ENCODE measurements around the gene MEIOB.
"Not testable (repeated sequence)": the region's sequence is repeated elsewhere in the genome, so short reads cannot be mapped to it uniquely, and the experiment has no call there.

Gene MEIOB

DNA sequence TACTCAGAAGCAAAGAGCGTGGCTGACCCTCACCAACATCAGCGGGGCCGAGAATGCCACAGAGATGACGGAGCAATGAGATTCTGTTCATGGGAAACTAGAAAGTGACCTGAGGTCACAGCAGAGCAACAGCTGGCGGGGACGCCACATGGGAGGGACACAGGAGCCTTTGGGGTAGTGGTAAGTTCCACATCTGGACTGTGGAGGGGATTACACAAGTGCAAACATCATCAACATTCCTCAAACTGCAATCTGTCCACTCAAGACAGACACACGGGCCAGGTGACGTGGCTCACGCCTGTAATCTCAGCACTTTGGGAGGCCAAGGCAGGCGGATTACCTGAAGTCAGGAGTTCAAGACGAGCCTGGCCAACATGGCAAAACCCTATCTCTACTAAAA is 56.5 kb downstream of the MEIOB start:
- DNase-seq (ENCODE audit: low read depth in 2 of 2): no peak

DNA sequence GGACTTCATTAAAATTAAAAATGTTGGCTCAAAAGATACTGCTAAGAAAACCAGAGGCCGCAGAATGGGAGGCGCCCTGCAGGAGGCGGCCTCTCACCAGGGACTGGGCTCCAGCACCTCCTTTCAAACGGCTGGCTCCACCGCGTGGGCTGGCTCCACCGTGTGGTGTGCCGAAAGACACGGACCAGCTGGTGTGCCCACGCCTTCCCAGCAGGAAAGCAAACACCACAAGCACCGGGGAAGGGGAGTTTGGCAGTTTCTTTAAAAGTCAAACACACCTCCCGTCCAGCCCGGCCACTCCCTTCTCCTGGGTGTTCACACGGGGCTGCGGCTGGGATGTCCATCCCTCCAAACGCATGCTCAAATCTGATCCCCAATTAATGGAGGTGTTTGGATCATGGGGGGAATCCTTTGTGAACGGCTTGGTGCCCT is 59.2 kb downstream of the MEIOB start:
- peak in 1 of 2 donors; percentile 20 for DNase-seq (ENCODE audit: low read depth in 2 of 2)

DNA sequence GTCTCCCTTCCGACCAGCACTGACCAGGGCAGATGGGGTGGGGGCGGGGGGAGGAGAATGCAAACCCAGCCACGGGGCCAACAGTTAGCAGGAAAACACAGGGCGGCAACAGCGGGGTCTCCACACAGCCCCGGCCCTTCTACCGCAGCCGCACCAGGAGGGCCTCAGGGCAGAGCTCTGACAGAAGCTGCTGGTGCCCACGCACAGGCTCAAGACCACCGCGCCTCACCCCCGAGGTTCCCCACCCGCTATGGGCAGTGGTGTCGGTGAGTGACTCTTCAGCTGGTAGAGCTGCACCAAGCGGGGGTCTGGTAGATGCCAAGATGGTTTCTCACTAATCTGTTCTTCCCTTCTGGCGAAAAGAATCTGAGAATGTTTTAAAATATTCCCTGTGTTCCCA is 61.4 kb downstream of the MEIOB start:
- no peak for DNase-seq (ENCODE audit: low read depth in 2 of 2)

DNA sequence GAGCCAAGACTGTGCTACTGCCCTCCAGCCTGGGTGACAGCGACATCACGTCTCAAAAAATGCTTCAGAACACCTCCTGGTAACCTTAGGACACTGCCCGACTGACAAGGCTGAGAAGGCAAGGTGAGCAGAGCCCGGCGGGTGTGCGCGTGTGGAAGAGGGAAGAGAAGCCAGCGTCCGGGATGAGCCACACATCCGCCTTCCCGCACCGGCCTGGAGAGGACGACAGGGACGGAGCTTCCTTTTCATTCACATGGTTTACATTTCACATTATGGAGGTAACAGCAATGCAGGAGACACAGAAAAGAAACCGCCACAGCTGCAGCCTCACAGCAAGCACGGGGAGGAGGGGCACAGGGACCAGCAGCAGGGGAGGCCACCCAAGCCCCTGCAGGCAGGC is 61.9 kb downstream of the MEIOB start:
- no peak for DNase-seq (ENCODE audit: low read depth in 2 of 2)

DNA sequence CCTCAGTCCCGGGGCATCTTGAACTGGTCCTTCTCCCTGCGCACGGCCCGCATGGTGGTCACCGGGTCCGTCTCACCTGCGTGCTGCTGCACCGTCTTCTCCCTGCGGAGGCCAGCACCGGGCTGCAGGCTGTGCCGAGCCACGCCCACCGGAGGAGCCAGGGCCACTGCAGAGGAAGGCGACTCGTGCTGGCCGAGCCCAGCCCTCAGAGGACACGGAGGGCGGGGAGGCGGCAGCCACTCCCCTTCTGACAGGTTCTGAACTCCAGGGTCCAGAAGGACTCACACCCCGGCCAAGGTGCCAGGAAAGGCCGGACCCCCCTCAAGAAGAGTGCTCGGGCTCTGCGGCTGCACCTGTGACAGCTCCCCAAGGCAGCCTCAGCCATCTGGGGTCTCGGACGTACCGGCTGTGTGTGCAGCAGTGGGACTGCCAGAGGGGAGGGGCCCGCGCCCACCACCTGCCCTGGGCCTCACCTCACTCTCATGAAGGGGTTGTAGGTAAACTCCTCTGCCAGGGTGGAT is 62.6 kb downstream of the MEIOB start:
- DNase-seq (ENCODE audit: low read depth in 2 of 2): no peak

DNA sequence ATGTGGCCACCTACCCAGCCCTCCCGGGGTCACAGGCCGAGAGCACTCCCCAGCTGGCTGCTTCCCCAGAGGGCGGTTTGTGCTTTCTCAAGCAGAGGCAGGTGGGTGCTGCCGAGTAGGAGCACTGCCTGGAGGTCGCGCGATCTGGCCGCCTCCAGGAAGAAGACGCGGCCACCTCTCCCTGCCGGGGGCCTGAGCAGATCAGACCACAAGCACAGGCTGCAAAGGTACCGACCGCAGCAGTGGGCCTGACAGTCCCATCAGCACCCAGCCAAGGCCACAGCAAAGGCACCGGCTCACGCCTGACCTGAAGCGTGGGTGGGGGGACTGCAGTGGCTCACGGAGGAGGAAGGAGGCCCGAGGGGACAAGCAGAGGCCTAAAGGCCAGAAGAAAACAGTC is 63.3 kb downstream of the MEIOB start:
- DNase-seq (ENCODE audit: low read depth in 2 of 2): no peak

DNA sequence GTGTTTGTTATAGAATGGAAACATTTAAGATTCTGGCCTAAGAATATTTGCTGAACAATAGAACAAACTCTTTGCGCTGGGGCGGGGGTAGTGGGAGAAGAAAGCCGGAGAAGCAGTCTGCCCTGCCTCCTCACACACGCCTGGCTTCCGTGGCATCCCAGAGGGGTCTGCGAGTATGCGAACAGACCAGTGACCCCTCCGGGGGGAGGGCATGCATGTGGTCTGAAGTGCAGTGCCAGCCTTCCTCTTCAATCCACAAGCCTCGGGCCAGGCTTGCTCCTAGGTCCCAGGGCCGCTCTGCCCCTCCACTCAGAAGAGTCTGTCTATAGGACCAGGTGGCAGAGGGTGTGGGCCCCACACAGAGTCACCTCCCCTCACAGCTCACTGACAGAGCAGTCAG is 64.3 kb downstream of the MEIOB start:
- DNase-seq (ENCODE audit: low read depth in 2 of 2): no peak

DNA sequence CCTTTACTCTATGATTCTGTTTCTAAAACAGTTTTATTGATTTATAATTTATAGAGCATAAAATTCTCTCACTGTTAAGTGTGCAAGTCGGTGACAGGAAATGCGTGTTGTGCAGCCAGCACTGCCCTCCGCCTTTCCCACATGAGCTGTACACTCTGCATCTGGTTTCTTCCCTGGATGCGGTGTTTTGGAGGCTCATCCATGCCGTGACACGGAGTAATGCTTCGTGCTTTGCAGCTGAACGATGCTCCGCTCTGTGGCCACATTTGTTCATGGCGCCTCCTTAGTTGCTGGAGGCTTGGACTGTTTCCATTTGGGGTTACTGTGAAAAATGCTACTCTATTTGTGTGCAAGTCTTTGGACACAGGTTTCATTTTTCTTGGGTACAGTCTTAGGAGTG is 71.3 kb downstream of the MEIOB start:
- no peak for DNase-seq (ENCODE audit: low read depth in 2 of 2)

DNA sequence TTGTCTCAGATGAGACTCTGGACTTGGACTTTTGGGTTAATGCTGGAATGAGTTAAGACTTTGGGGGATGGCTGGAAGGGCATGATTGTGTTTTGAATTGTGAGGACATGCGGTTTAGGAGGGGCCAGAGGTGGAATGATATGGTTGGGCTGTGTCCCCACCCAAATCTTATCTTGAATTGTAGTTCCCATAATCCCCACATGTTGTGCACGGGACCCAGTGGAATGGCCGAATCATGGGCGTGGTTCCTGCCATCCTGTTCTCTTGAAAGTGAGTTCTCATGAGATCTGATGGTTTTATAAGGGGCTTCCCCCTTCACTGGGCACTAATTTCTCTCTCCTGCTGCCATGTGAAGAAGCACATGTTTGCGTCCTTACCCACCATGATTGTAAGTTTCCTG is 72.7 kb downstream of the MEIOB start:
- not testable (repeated sequence) for DNase-seq (ENCODE audit: low read depth in 2 of 2)

DNA sequence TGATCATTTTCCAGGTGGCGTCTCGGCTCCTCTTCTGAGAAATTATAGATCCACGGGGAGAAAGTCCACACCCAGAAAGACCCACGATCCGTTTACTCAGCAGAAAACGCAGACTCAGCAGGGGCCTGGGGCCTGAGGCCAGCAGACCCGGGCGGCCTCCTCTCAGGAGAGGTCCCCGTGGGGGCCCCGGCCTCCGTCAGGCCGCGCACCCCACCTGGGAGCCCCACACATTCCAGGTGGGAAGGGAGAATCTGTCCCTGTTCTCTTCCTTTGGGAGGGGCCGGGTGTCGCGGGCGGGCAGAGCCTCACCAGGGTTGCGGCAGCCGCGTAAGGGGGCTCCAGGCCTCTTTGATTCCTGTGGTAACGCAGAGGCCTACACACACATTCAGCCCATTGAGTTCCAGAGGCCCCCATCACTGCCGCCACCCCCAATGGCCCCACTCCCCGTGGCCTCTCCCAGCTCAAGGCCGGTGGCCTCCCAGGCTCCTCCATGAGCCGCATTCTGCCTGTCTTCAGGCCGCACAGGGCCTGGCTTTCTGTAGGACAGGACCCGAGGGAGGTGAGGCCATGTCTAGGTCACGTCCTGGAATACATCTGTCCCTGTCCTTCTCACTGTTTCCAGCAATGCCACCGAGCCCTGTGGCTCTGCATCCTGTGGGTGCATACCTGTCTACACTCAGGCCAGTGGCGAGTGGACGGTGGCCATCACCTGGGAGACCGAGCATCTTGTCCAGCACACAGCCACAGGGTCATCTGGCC is 76.9 kb downstream of the MEIOB start:
- DNase-seq (ENCODE audit: low read depth in 2 of 2): no peak

- no peak for DNase-seq (ENCODE audit: low read depth in 2 of 2)
Observed at GRCh38 chr16:1794221-1794871, 77.6 kb downstream of the MEIOB start.

GRCh38 chr16:1793578-1794220 is 78.3 kb downstream of the MEIOB start, which contains the start of gene IGFALS:
TSS of gene IGFALS (minus strand) at chr16:1793705. CDS start at chr16:1793652, 53 bp downstream.
- no peak for DNase-seq (ENCODE audit: low read depth in 2 of 2)

DNA sequence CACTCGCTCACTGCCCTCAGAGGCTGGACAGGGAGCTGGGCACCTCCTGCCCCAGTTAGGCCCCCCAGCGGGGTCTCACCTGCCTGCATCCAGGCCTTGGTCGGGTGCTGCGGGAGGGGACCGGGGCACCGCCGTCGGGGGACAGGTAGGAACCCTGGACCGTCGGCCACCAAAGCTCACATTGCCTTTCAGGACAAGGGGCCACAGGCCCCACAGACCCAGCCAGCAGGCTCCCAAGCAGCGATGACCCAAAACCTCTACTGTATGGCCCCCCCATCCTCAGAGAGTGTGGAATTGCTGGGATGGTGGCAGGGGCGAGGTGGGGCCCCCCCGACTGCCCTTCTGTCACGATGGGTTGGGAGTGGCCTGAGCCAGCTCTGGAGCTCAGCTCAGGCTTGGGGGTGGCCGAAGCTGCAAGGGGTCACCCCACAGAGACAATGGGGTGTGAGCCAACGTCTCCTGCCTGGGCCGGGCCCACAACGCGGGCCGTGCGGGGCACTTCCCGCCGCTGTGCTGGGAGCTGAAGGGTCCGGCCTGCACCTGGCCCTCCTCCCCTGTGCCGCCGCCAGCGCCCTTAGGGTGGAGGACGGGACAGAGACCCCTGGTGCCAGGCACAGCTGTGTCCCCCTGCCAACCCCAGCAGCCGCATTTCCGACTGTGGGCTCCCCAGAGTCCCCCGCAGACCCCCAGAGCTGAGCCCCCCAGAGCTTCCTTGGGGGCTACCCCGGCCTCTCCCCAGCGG is 79.0 kb downstream of the MEIOB start:
- DNase-seq (ENCODE audit: low read depth in 2 of 2): no peak

GRCh38 chr16:1791943-1792812 is 79.8 kb downstream of the MEIOB start:
- no peak for DNase-seq (ENCODE audit: low read depth in 2 of 2)

- no peak for DNase-seq (ENCODE audit: low read depth in 2 of 2)
Observed at GRCh38 chr16:1791256-1791942, 80.6 kb downstream of the MEIOB start.

GRCh38 chr16:1790611-1791255 is 81.2 kb downstream of the MEIOB start:
- no peak for DNase-seq (ENCODE audit: low read depth in 2 of 2)

DNA sequence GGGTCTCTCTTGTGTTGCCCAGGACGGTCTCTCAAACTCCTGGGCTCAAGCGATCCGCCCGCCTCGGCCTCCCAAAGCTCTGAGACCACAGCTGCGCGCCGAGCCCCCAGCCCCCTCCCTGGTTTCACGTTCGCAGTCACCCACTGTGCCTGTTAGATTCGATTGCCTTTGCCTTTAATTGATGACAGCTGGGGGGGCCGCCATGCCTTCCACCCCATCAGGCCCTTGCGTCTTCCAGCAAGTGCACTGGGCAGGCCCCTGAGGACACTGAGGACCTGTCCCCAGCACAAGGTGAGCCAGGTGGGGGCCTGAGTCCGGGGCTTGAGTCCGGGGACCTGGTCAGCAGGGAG is 81.7 kb downstream of the MEIOB start:
- no peak for DNase-seq (ENCODE audit: low read depth in 2 of 2)

- DNase-seq (ENCODE audit: low read depth in 2 of 2): no peak
Observed at GRCh38 chr16:1789643-1790045, 82.3 kb downstream of the MEIOB start.

DNA sequence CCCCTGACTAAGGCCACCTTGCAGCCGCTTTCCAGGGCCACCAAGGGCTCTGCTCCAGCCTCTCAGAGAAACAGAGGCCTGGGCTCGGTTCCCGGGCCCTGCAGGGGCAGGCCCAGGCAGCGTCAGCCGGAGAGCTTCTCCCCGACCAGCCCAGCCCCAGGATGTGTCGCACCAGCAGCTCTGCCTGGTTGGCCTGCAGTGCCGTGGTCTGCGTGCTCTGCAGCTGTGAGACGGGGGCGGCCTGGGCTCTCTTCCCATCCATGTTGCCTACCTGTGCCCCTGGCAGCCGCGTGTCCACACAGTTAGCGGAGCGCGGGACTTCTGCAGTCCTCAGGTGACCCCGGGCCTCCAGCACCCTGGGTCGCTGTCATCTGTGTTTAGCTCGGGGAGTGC is 83.3 kb downstream of the MEIOB start:
- DNase-seq (ENCODE audit: low read depth in 2 of 2): no peak

DNA sequence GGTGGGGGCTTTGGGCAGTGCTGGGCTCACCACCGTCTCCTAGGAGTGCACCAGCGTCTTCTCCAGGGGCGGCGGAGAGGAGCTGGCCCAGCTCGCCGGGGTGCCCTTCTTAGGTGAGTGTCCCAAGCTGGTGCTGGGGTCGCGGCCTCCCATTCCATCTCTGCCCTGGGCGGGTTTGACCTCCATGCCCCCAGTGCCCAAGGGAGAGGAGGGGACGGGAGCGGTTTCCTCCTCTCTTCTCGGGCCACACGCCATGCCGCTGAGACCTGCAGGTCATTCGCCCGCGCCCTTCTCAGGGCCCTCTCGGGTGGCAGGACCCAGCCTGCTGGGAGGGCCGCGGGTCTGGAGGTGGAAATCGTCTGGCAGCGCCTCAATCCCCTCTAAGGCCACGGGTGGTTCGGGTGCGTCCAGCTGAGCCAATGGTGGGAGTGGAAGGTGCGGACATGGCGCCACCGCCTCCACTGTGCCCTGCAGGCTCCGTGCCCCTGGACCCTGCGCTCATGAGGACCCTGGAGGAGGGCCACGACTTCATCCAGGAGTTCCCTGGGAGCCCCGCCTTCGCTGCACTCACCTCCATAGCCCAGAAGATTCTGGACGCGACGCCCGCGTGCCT is 83.8 kb downstream of the MEIOB start:
- no peak for DNase-seq (ENCODE audit: low read depth in 2 of 2)

Data from stimulated activated CD8-positive, alpha-beta memory T cell treated with anti-CD3 and anti-CD28 coated beads, Interleukin-2, amount 100 ng/mL, for 1 hour (primary cell).